ENCODE data around the gene DEGS2. TPM values are rescaled to one million over a fixed set of nuclear protein-coding genes. Genes with fewer than 3 reads are reported as not detected.

DEGS2 gene
- total RNA-seq, 4 donors from 2014 or later = 23.8 to 116 (median 27.3) TPM

GRCh38 chr14:100193417-100194357 lies 34.2 kb upstream of the DEGS2 start:
- peaks cover 15 to 43% (median 19%) of the 10 kb centered on the region in 3 donors for H3K4me1 ChIP-seq
- H3K27ac ChIP-seq = peak overlapping the region; percentile 89 to 94 (median 94)
- H3K4me3 ChIP-seq = peak overlapping the region; percentile 18 to 67 (median 46)
- TF ChIP-seq CTCF (IDR thresholded peaks at IDR 0.05) = no peak
- no peak for TF ChIP-seq POLR2A (IDR thresholded peaks at IDR 0.05)
- H3K9me3 ChIP-seq = no peaks in the 10 kb centered on the region
- 26 to 34% methylated on average over 3 to 8 of the region's 12 CpGs for WGBS, 2 donors
- DNase-seq = no peak
- no peaks in the 10 kb centered on the region for H3K27me3 ChIP-seq
- intact Hi-C loops (cut with DNase I) = loop anchor here (5.0 kb wide), 1 partner anchor 211 kb away; no protein-coding TSS in a partner anchor
- H3K36me3 ChIP-seq = no peaks in the 10 kb centered on the region

- no peaks in the 10 kb centered on the region for H3K36me3 ChIP-seq
- WGBS, 2 donors = 2 to 5% methylated on average over 7 to 16 of the region's 62 CpGs
- TF ChIP-seq POLR2A (IDR thresholded peaks at IDR 0.05) (peak in 1 of 4 donors; percentile 52), CTCF (IDR thresholded peaks at IDR 0.05) (peak; percentile 81 to 98 (median 95))
- intact Hi-C loops (cut with DNase I) = loop anchor here (5.0 kb wide), 1 partner anchor 211 kb away; no protein-coding TSS in a partner anchor
- peak overlapping the region; percentile 31 to 67 (median 46) for H3K4me3 ChIP-seq
- no peaks in the 10 kb centered on the region for H3K9me3 ChIP-seq
- H3K27me3 ChIP-seq = no peaks in the 10 kb centered on the region
- H3K4me1 ChIP-seq = peaks cover 19 to 51% (median 22%) of the 10 kb centered on the region in 3 donors
- DNase-seq = peak; percentile 97
- H3K27ac ChIP-seq = peak overlapping the region; percentile 93 to 94 (median 94)
These were observed 33.4 kb upstream of the DEGS2 start for GRCh38 chr14:100192672-100193416.

GRCh38 chr14:100192250-100192671 lies 32.8 kb upstream of the DEGS2 start:
- no peak for DNase-seq
- Histone ChIP-seq H3K4me1 (peaks cover 19 to 57% (median 22%) of the 10 kb centered on the region in 3 donors), H3K27ac (peak overlapping the region; percentile 93 to 94 (median 94)), H3K27me3 (no peaks in the 10 kb centered on the region), H3K36me3 (no peaks in the 10 kb centered on the region), H3K4me3 (peak overlapping the region; percentile 31 to 67 (median 46)), H3K9me3 (no peaks in the 10 kb centered on the region)
- 21 to 33% methylated on average over 6 to 10 of the region's 21 CpGs for WGBS, 2 donors
- TF ChIP-seq CTCF (IDR thresholded peaks at IDR 0.05) (no peak), POLR2A (IDR thresholded peaks at IDR 0.05) (no peak)
- intact Hi-C loops (cut with DNase I) = loop anchor here (5.0 kb wide), 1 partner anchor 210 kb away; no protein-coding TSS in a partner anchor

GRCh38 chr14:100191584-100192249 lies 32.3 kb upstream of the DEGS2 start:
- DNase-seq = no peak
- Histone ChIP-seq H3K27ac (peak overlapping the region in 3 of 4 donors; percentile 93 to 94 (median 93)), H3K4me3 (no peak overlapping the region), H3K36me3 (no peaks in the 10 kb centered on the region), H3K4me1 (peaks cover 19 to 62% (median 22%) of the 10 kb centered on the region in 3 donors), H3K27me3 (no peaks in the 10 kb centered on the region), H3K9me3 (no peaks in the 10 kb centered on the region)
- intact Hi-C loops (cut with DNase I) = loop anchor here (5.0 kb wide), 1 partner anchor 209 kb away; no protein-coding TSS in a partner anchor
- TF ChIP-seq CTCF (IDR thresholded peaks at IDR 0.05) = no peak
- TF ChIP-seq POLR2A (IDR thresholded peaks at IDR 0.05) = no peak
- WGBS, 2 donors = 60 to 74% methylated on average over 11 to 14 of the region's 14 CpGs
